ENCODE measurements around the gene PPM1J. TPM values are rescaled to one million over a fixed set of nuclear protein-coding genes. Genes with fewer than 3 reads are reported as not detected.

PPM1J gene
- polyA plus RNA-seq, 3 donors, result 0.28 to 0.75 (median 0.69) TPM

GRCh38 chr1:112713466-112714312, 1.4 kb downstream of the PPM1J start:
- Mint-ChIP-seq H3K36me3 (no peaks in the 10 kb centered on the region), H3K4me1 (peaks cover 28% of the 10 kb centered on the region), H3K4me3 (peak overlapping the region; percentile 89 to 94), H3K27me3 (ENCODE audit: low read depth in 3 of 3) (peaks cover 25 to 50% (median 29%) of the 10 kb centered on the region in 3 donors), H3K27ac (peak overlapping the region in 4 of 7 donors; percentile 8 to 75 (median 41)), H3K9me3 (no peaks in the 10 kb centered on the region)
- Histone ChIP-seq H3K27me3 (ENCODE audit: control insufficient read depth in 2 of 2, insufficient read depth in 2 of 2, low read length in 2 of 2) (peaks cover 0 to 9% of the 10 kb centered on the region in 2 donors), H3K9ac (ENCODE audit: insufficient read depth, low read length, poor library complexity, severe bottlenecking) (peak overlapping the region; percentile 19), H3K79me2 (ENCODE audit: insufficient read depth, low read length) (no peaks in the 10 kb centered on the region), H3K4me1 (ENCODE audit: control insufficient read depth in 1 of 2, insufficient read depth in 2 of 2, low read length in 2 of 2) (peaks cover 29 to 34% of the 10 kb centered on the region in 2 donors), H3K36me3 (replicated peaks in 1 of 2; ENCODE audit: control insufficient read depth in 1 of 2, insufficient read depth in 2 of 2, low read length in 2 of 2) (no peaks in the 10 kb centered on the region), H3K27ac (ENCODE audit: low read depth in 1 of 2, low read length in 2 of 2) (peak overlapping the region in 1 of 2 donors; percentile 10), H4K20me1 (ENCODE audit: insufficient read depth, low read length) (no peaks in the 10 kb centered on the region), H3K4me3 (replicated peaks in 1 of 3; ENCODE audit: low read depth in 2 of 3, low read length in 3 of 3) (peak overlapping the region; percentile 16 to 76 (median 44)), H2AFZ (ENCODE audit: insufficient read depth, low read depth, low read length, poor library complexity, severe bottlenecking) (peak overlapping the region; percentile 62), H3K4me2 (replicated peaks; ENCODE audit: extremely low read depth, low read length, poor library complexity, severe bottlenecking) (peak overlapping the region; percentile 86), H3K9me3 (replicated peaks in 1 of 2; ENCODE audit: control insufficient read depth in 1 of 2, insufficient read depth in 1 of 2, low read length in 2 of 2) (no peaks in the 10 kb centered on the region)
- 17% methylated on average over 6 of the region's 14 CpGs for WGBS (ENCODE audit: insufficient coverage)
- TF ChIP-seq CTCF (IDR thresholded peaks at IDR 0.05), result no peak
- DNase-seq, result peak; percentile 55 to 71 (median 69)
- intact Hi-C loops (cut with micrococcal nuclease), result loop anchor here (5.0 to 10.0 kb wide), 3 partner anchors 241 to 1571 kb away; partner anchors contain the start of gene SLC16A1 (in 1 of the 2)

- Histone ChIP-seq H3K36me3 (replicated peaks in 1 of 2; ENCODE audit: control insufficient read depth in 1 of 2, insufficient read depth in 2 of 2, low read length in 2 of 2) (no peaks in the 10 kb centered on the region), H3K27ac (ENCODE audit: low read depth in 1 of 2, low read length in 2 of 2) (no peak overlapping the region), H3K4me2 (replicated peaks; ENCODE audit: extremely low read depth, low read length, poor library complexity, severe bottlenecking) (no peak overlapping the region), H3K4me1 (ENCODE audit: control insufficient read depth in 1 of 2, insufficient read depth in 2 of 2, low read length in 2 of 2) (peaks cover 29 to 31% of the 10 kb centered on the region in 2 donors), H3K9me3 (replicated peaks in 1 of 2; ENCODE audit: control insufficient read depth in 1 of 2, insufficient read depth in 1 of 2, low read length in 2 of 2) (no peaks in the 10 kb centered on the region), H3K9ac (ENCODE audit: insufficient read depth, low read length, poor library complexity, severe bottlenecking) (no peak overlapping the region), H3K4me3 (replicated peaks in 1 of 3; ENCODE audit: low read depth in 2 of 3, low read length in 3 of 3) (no peak overlapping the region), H2AFZ (ENCODE audit: insufficient read depth, low read depth, low read length, poor library complexity, severe bottlenecking) (no peak overlapping the region), H3K27me3 (ENCODE audit: control insufficient read depth in 2 of 2, insufficient read depth in 2 of 2, low read length in 2 of 2) (peaks cover 0 to 17% of the 10 kb centered on the region in 2 donors), H3K79me2 (ENCODE audit: insufficient read depth, low read length) (no peaks in the 10 kb centered on the region), H4K20me1 (ENCODE audit: insufficient read depth, low read length) (no peaks in the 10 kb centered on the region)
- DNase-seq, result no peak
- Mint-ChIP-seq H3K4me1 (peaks cover 26% of the 10 kb centered on the region), H3K27me3 (ENCODE audit: low read depth in 3 of 3) (peaks cover 28 to 48% (median 31%) of the 10 kb centered on the region in 3 donors), H3K36me3 (no peaks in the 10 kb centered on the region), H3K27ac (no peak overlapping the region), H3K4me3 (peak overlapping the region in 1 of 2 donors; percentile 70), H3K9me3 (no peaks in the 10 kb centered on the region)
- intact Hi-C loops (cut with micrococcal nuclease), result loop anchor here (5.0 to 10.0 kb wide), 3 partner anchors 242 to 1572 kb away; partner anchors contain the start of gene SLC16A1 (in 1 of the 2)
- TF ChIP-seq CTCF (IDR thresholded peaks at IDR 0.05), result no peak
- 91% methylated on average over 3 of the region's 9 CpGs for WGBS (ENCODE audit: insufficient coverage)
These were observed 2.4 kb downstream of the PPM1J start for GRCh38 chr1:112712701-112713128.
